K562 (cell line): Measurements from ENCODE around the gene RIPOR2.

ENCODE experiments used
- EP300 ChIP-seq: IDR thresholded peaks from 2 replicates; pipeline ENCODE4 v1.6.1; 2012; ENCODE audit warnings: low read length, improper control_type of control experiment
- FOXK1 ChIP-seq: sonication (generic); formaldehyde crosslinking; IDR thresholded peaks from 2 replicates; pipeline ENCODE4 v1.8.0; 2022; ENCODE audit warnings: missing genetic modification reagents, mild to moderate bottlenecking, borderline replicate concordance
- ZNF318 ChIP-seq, 2 experiments: fragments of 450-650 bp; IDR thresholded peaks; 2 replicates each; pipeline ENCODE4 v1.6.1; 2016; ENCODE audit warnings: mild to moderate bottlenecking in 2 of 2, borderline replicate concordance in 1 of 2, low read depth in 1 of 2, moderate library complexity in 1 of 2
- TF ChIP-seq, protein P1 (sequence below), 2 experiments: fragments of 450-650 bp; formaldehyde crosslinking in 1 of 2; IDR thresholded peaks; 2 replicates each; pipeline versions ENCODE4 v1.4.0 to v1.6.1; 2014 to 2020; ENCODE audit warnings: mild to moderate bottlenecking in 2 of 2, borderline replicate concordance in 1 of 2, low read depth in 1 of 2

DNA sequence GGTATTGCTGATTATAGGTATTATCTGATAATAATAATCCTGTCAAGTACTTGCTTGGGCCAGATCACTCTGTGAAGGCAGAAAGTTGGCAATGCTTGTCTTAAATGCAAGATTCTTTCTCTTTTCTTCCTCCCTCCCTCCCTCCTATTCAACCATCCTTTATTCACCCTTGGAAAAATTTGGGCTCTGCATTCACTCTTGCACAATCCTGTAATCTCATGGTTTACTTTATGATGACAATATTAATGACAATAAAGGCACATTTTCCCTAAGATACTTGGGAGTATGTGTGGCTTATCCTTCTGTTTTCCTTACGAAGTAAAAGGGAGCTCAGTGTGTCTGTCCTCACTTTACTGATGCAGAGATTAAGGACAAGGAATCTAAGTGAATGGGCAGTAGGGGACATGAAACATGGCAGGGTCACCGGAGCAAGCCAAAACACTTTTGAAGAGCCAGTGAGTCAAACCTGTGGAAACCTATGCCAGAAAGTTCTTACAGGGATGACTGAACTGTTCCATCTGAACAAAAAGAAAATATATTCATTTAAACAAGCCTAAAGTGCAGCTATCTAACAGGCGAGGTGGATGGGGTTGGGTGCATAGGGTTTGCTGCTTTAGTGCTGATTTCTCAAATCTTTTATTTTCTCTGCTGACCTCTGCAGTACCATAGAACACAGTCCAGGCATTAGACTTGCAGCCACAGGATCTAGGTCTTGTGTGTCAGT, 14.6 kb upstream of the RIPOR2 start:
- TF ChIP-seq, protein P1, sequence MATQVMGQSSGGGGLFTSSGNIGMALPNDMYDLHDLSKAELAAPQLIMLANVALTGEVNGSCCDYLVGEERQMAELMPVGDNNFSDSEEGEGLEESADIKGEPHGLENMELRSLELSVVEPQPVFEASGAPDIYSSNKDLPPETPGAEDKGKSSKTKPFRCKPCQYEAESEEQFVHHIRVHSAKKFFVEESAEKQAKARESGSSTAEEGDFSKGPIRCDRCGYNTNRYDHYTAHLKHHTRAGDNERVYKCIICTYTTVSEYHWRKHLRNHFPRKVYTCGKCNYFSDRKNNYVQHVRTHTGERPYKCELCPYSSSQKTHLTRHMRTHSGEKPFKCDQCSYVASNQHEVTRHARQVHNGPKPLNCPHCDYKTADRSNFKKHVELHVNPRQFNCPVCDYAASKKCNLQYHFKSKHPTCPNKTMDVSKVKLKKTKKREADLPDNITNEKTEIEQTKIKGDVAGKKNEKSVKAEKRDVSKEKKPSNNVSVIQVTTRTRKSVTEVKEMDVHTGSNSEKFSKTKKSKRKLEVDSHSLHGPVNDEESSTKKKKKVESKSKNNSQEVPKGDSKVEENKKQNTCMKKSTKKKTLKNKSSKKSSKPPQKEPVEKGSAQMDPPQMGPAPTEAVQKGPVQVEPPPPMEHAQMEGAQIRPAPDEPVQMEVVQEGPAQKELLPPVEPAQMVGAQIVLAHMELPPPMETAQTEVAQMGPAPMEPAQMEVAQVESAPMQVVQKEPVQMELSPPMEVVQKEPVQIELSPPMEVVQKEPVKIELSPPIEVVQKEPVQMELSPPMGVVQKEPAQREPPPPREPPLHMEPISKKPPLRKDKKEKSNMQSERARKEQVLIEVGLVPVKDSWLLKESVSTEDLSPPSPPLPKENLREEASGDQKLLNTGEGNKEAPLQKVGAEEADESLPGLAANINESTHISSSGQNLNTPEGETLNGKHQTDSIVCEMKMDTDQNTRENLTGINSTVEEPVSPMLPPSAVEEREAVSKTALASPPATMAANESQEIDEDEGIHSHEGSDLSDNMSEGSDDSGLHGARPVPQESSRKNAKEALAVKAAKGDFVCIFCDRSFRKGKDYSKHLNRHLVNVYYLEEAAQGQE (IDR thresholded peaks at IDR 0.05; ENCODE audit: borderline replicate concordance), result no peak
- TF ChIP-seq, protein P1 (CRISPR knock-in tag; IDR thresholded peaks at IDR 0.05; ENCODE audit: low read depth), result no peak
- no peak for TF ChIP-seq EP300
- no peak for TF ChIP-seq ZNF318 (IDR thresholded peaks at IDR 0.05; ENCODE audit: borderline replicate concordance in 1 of 2, low read depth in 1 of 2)
- TF ChIP-seq FOXK1 (CRISPR knock-in tag), result no peak
